CD4-positive, alpha-beta memory T cell (primary cell): ENCODE data around the gene PKDCC. TPM values are rescaled to one million over a fixed set of nuclear protein-coding genes. Genes with fewer than 3 reads are reported as not detected.

Source experiments
- CTCF ChIA-PET: fragments of 350-600 bp; sonication (Branson Sonifier 250); formaldehyde crosslinking; loops from one replicate; lab custom pipeline; 2021; ENCODE audit warnings: inconsistent platforms; ENCODE audit not compliant: partially characterized antibody; lab: Charles Lee
- POLR2A ChIA-PET: fragments of 350-600 bp; sonication (Branson Sonifier 250); formaldehyde crosslinking; loops from one replicate; lab custom pipeline; 2021; ENCODE audit not compliant: partially characterized antibody; lab: Charles Lee
- DNase-seq, 5 donors: peaks; one replicate each; pipeline versions ENCODE4 v3.0.0 to v3.0.0-alpha.2; 2020 to 2022; ENCODE audit warnings: mixed read lengths in 1 of 5
- H3K27ac ChIP-seq: one replicate; pipeline ENCODE4 v1.7.0; 2013; ENCODE audit warnings: low read depth, low read length
- H3K27me3 ChIP-seq: 2 replicates; pipeline ENCODE4 v1.7.0; 2013; ENCODE audit warnings: mild to moderate bottlenecking, low read length, moderate library complexity; ENCODE audit not compliant: insufficient read depth
- H3K36me3 ChIP-seq: 2 replicates; pipeline ENCODE4 v1.7.0; 2013; ENCODE audit warnings: mild to moderate bottlenecking, low read length, moderate library complexity; ENCODE audit not compliant: insufficient read depth
- H3K4me1 ChIP-seq: 2 replicates; pipeline ENCODE4 v1.7.0; 2013; ENCODE audit warnings: mild to moderate bottlenecking, low read length, moderate library complexity; ENCODE audit not compliant: insufficient read depth
- H3K4me3 ChIP-seq, 2 donors: one replicate each; pipeline ENCODE4 v1.7.0; 2013; ENCODE audit warnings: low read length in 2 of 2, mild to moderate bottlenecking in 1 of 2
- H3K9me3 ChIP-seq, 2 donors: one replicate each; pipeline ENCODE4 v1.7.0; 2013; ENCODE audit warnings: low read length in 2 of 2, control low read depth in 1 of 2; ENCODE audit not compliant: control insufficient read depth in 1 of 2
- H3K27ac Mint-ChIP-seq, 7 donors: one replicate each; pipeline ENCODE4 v1.8.0; 2020 to 2021; ENCODE audit warnings: mixed read lengths in 7 of 7, mild to moderate bottlenecking in 6 of 7, inconsistent platforms in 3 of 7, moderate library complexity in 3 of 7
- H3K27me3 Mint-ChIP-seq, 2 donors: one replicate each; pipeline ENCODE4 v1.8.0; 2020 to 2021; ENCODE audit warnings: mixed read lengths in 2 of 2
- H3K36me3 Mint-ChIP-seq, 2 donors: one replicate each; pipeline ENCODE4 v1.8.0; 2020 to 2021; ENCODE audit warnings: mixed read lengths in 2 of 2, inconsistent platforms in 1 of 2, mild to moderate bottlenecking in 1 of 2
- H3K4me1 Mint-ChIP-seq, 4 donors: one replicate each; pipeline ENCODE4 v1.8.0; 2020 to 2021; ENCODE audit warnings: mixed read lengths in 4 of 4, mild to moderate bottlenecking in 1 of 4
- H3K4me3 Mint-ChIP-seq, 8 donors: one replicate each; pipeline ENCODE4 v1.8.0; 2020 to 2021; ENCODE audit warnings: mixed read lengths in 8 of 8, mild to moderate bottlenecking in 7 of 8, moderate library complexity in 6 of 8, inconsistent platforms in 3 of 8
- H3K9me3 Mint-ChIP-seq, 8 donors: one replicate each; pipeline ENCODE4 v1.8.0; 2020 to 2021; ENCODE audit warnings: mixed read lengths in 8 of 8, mild to moderate bottlenecking in 5 of 8, inconsistent platforms in 3 of 8, moderate library complexity in 1 of 8
- intact Hi-C: fragments of 100-400 bp; cut with micrococcal nuclease; formaldehyde crosslinking; loops from one replicate; pipeline ENCODE4 v1.15.1; 2023
- polyA plus RNA-seq, 2 donors: library from polyadenylated mRNA; unstranded; fragments of 300-500 nt; fragmentation: Illumina TruSeq; gene quantifications; one replicate each; pipeline ENCODE4 v1.2.3, GENCODE V29; 2021
- total RNA-seq, 2 experiments: library from RNA; stranded (reverse); gene quantifications; one replicate each; pipeline ENCODE4 v1.2.3, GENCODE V29; 2021

The PKDCC gene
- total and polyA plus RNA-seq, 4 experiments from 2014 or later = 0.41 TPM; not detected in 3

DNA sequence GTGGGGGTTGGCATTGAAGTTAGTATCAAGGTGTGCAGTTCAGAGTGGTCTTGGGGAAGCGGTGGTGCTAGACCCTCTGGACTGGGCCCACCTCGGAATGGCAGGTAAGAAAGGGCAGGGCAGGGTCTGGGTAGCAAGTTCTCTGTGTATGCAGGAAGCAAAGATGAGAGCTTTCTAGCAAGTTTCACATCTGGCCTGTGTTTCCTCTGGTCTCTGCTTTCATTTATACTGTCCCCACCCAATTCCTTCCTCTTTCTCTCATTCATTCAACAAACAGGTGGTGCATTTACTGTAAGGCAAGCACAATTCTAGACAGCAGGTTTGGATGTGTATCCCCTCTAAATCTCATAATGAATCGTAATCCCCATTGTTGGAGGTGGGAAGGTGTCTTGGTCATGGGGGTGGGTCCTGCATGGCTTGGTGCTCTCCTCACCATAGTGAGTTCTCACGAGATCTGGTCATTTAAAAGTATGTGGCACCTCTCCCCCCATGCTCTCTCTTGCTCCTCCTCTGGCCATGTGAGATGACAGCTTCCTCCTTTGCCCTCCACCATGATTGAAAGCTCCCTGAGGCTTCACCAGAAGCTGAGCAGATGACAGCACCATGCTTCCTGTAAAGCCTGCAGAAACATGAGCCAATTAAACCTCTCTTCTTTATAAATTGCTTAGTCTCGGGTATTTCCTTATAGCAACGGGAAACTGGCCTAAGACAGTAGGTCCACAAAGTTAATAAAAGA is 51.8 kb downstream of the PKDCC start:
- Mint-ChIP-seq H3K27ac (peak overlapping the region; percentile 87 to 97 (median 93)), H3K36me3 (peaks cover 0 to 3% of the 10 kb centered on the region in 2 donors), H3K9me3 (peaks cover 0 to 6% (median 0%) of the 10 kb centered on the region in 8 donors), H3K4me1 (peaks cover 49 to 61% (median 55%) of the 10 kb centered on the region in 4 donors), H3K27me3 (no peaks in the 10 kb centered on the region), H3K4me3 (peak overlapping the region; percentile 9 to 91 (median 57))
- peak in 3 of 5 donors; percentile 23 to 33 (median 33) for DNase-seq
- POLR2A ChIA-PET = interaction anchor here (0.7 to 26.8 kb wide), 9 partner anchors 13 to 262 kb away, joined by 3 to 1146 read pairs (median 4); partner anchors contain the start of gene COX7A2L
- Histone ChIP-seq H3K36me3 (no peaks in the 10 kb centered on the region), H3K4me1 (peaks cover 81% of the 10 kb centered on the region), H3K27me3 (no peaks in the 10 kb centered on the region), H3K9me3 (no peaks in the 10 kb centered on the region), H3K27ac (peak overlapping the region; percentile 100), H3K4me3 (peak overlapping the region in 1 of 2 donors; percentile 2)
- CTCF ChIA-PET = interaction anchor here (0.7 to 8.8 kb wide), 9 partner anchors 38 to 229 kb away, joined by 3 to 173 read pairs (median 10); no protein-coding TSS in a partner anchor
- intact Hi-C loops = no loop called here

DNA sequence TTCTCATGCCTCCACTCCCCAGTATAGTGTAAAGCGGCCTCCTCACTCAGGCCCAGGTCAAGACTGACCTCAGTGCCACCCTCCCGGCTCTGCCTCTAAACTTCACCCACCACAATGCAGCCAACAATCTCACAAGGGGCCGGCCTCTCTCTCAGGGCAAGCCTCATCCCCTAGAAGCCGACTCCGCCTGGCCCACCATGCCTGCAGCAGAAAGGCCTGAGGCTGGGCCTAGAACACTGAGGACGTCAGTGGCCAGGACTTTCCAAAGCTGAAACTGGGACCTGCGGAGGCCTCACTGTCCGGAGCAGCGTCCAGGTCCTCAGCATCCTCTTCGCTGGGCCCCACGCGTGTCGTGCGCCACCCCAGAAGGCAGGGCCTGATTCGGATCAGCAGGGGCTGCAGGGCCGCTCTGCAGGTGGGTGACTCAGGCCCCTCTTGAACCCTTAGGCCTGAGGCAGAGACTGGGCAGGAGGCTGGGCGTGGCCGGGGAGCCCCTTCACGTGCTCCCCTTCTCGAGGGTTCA is 52.9 kb downstream of the PKDCC start:
- peaks cover 0 to 3% of the 10 kb centered on the region in 2 donors for H3K36me3 Mint-ChIP-seq
- H3K36me3 ChIP-seq = no peaks in the 10 kb centered on the region
- peak overlapping the region; percentile 87 to 97 (median 93) for H3K27ac Mint-ChIP-seq
- H3K4me3 ChIP-seq = no peak overlapping the region
- peak overlapping the region; percentile 100 for H3K27ac ChIP-seq
- intact Hi-C loops = no loop called here
- no peaks in the 10 kb centered on the region for H3K27me3 Mint-ChIP-seq
- ChIA-PET POLR2A (interaction anchor here (0.7 to 26.8 kb wide), 9 partner anchors 19 to 261 kb away, joined by 3 to 1146 read pairs (median 4); partner anchors contain the start of gene COX7A2L), CTCF (interaction anchor here (0.7 to 8.8 kb wide), 8 partner anchors 32 to 228 kb away, joined by 3 to 173 read pairs (median 35); no protein-coding TSS in a partner anchor)
- peaks cover 92% of the 10 kb centered on the region for H3K4me1 ChIP-seq
- peaks cover 47 to 70% (median 59%) of the 10 kb centered on the region in 4 donors for H3K4me1 Mint-ChIP-seq
- peaks cover 0 to 6% (median 0%) of the 10 kb centered on the region in 8 donors for H3K9me3 Mint-ChIP-seq
- H3K4me3 Mint-ChIP-seq = peak overlapping the region; percentile 57 to 91 (median 75)
- H3K27me3 ChIP-seq = no peaks in the 10 kb centered on the region
- no peak for DNase-seq
- no peaks in the 10 kb centered on the region for H3K9me3 ChIP-seq

DNA sequence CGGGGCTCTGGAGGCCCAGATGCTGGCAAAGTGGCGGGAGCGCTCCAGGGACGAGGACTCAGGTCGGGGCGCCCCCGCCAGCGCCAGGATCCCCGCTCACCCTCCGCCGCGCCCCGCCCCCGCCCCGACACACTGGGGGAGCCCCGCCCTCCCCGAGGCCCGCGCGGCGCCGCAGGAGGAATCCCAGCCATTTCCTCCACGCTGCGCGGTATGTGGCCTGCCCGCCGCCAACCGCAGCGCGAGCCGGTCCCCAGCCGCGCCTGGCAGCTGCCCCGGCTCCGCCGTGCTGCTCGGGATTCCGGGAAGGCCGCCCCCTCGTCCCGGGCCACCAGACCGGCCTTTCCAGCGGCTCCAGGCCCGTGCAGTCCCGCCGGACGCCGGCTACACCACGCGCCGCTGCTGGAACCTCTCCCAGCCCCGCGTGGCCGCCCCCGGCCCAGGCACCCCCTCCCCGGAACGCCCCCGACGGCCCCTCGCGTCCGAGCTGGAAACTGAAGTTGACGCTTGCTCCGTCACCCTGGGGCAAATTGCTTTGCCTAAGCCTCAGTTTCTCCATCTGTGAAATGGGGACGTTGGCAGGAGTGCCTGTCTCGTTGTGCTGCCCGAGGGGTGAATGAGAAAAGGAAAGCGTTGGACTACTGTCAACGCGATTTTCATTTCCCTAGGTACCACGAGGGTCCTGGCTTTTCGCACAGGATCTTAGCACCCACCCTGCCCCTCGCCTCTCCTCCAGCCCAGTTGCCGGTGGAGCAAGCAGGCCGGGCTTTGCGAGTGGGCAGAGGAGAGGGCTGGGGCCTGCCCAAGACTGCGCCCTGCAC is 53.6 kb downstream of the PKDCC start:
- Histone ChIP-seq H3K9me3 (no peaks in the 10 kb centered on the region), H3K4me1 (peaks cover 94% of the 10 kb centered on the region), H3K4me3 (peak overlapping the region; percentile 53 to 64), H3K27me3 (no peaks in the 10 kb centered on the region), H3K36me3 (no peaks in the 10 kb centered on the region), H3K27ac (peak overlapping the region; percentile 100)
- ChIA-PET CTCF (interaction anchor here (1.0 to 8.8 kb wide), 3 partner anchors 31 to 93 kb away, joined by 3 to 128 read pairs (median 10); no protein-coding TSS in a partner anchor), POLR2A (interaction anchor here (0.7 to 26.8 kb wide), 7 partner anchors 18 to 260 kb away, joined by 3 to 1146 read pairs (median 3); no protein-coding TSS in a partner anchor)
- Mint-ChIP-seq H3K4me3 (peak overlapping the region in 7 of 8 donors; percentile 85 to 90 (median 87)), H3K27me3 (no peaks in the 10 kb centered on the region), H3K27ac (peak overlapping the region in 6 of 7 donors; percentile 87 to 97 (median 94)), H3K36me3 (peaks cover 0 to 3% of the 10 kb centered on the region in 2 donors), H3K9me3 (peaks cover 0 to 6% (median 0%) of the 10 kb centered on the region in 8 donors), H3K4me1 (peaks cover 42 to 66% (median 54%) of the 10 kb centered on the region in 4 donors)
- peak; percentile 69 to 77 (median 72) for DNase-seq
- intact Hi-C loops = loop anchor here (1.0 kb wide), 5 partner anchors 23 to 260 kb away; partner anchors contain the start of genes COX7A2L and EML4

DNA sequence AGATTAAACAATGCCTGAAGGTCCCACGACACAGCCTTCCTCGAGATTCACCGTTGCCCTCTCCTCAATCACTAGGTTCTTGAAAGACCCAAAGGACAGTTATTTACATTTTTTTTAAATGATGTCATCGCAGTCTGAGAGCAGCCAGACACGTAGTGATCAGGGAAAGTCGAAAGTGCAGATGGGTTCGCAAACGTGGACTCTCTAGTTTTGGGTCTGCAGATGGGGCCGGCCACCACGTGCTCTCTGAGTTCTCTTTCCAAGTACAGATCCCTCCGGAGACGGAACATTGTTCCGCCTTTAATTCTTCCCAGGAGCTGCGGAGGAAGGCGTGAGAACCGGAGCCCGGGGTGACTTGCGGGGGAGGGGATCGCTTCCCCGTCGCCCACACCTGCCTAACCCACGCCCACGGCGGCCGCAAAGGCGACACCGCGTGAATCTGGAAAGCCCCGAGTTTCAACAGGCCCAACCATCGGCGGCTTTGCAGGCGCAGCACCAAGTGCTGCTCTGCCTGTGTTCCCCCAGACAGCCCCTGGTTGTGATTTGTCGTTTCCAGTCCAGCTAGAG is 54.3 kb downstream of the PKDCC start:
- intact Hi-C loops = loop anchor here (1.0 kb wide), 5 partner anchors 22 to 259 kb away; partner anchors contain the start of genes COX7A2L and EML4
- peaks cover 0 to 3% of the 10 kb centered on the region in 2 donors for H3K36me3 Mint-ChIP-seq
- peak overlapping the region; percentile 53 to 64 for H3K4me3 ChIP-seq
- no peaks in the 10 kb centered on the region for H3K27me3 Mint-ChIP-seq
- no peaks in the 10 kb centered on the region for H3K27me3 ChIP-seq
- peaks cover 94% of the 10 kb centered on the region for H3K4me1 ChIP-seq
- peaks cover 38 to 64% (median 51%) of the 10 kb centered on the region in 4 donors for H3K4me1 Mint-ChIP-seq
- H3K36me3 ChIP-seq = no peaks in the 10 kb centered on the region
- no peaks in the 10 kb centered on the region for H3K9me3 ChIP-seq
- CTCF ChIA-PET = no interaction called here
- peak overlapping the region in 7 of 8 donors; percentile 85 to 90 (median 87) for H3K4me3 Mint-ChIP-seq
- peaks cover 0 to 6% (median 0%) of the 10 kb centered on the region in 8 donors for H3K9me3 Mint-ChIP-seq
- peak overlapping the region; percentile 100 for H3K27ac ChIP-seq
- peak; percentile 96 to 98 (median 96) for DNase-seq
- POLR2A ChIA-PET = interaction anchor here (0.8 to 26.8 kb wide), 9 partner anchors 16 to 708 kb away, joined by 3 to 1146 read pairs (median 3); no protein-coding TSS in a partner anchor
- H3K27ac Mint-ChIP-seq = no peak overlapping the region

DNA sequence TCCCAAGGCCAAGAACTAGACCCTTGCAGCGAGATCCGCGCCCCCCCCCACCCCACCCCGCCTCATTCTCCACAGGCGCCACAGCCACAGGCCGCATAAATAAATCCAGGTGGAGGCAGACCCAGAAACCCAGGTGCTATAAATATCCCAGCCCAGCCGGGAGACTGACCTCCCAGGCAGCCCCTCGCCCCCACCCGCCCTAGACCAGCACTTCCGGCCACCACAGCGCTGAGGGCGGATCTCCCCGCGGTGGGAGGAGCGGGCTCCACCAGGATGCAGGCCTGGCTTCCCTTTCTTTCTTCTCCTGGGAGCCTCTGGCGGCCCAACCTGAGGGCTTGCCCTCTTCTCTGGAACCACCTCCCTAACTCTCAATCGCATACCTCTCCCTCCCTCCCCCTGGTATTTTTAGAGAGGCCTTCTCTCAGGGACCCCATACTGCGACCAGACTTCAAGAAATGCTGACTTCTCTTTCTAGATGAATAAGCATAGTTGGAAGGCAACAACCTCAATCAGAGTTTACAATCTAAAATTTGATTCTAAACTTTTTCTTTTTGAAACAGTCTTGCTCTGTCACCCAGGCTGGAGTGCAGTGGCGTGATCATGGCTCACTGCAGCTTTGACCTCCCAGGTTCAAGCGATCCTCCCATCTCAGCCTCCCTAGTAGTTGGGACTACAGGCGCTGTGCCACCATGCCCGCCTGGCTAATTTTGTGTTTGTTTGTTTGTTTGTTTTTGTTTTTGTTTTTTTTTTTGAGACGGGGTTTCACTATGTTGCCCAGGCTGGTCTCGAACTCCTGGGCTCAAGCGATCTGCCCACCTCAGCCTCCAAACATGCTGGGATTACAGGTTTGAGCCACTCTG is 55.0 kb downstream of the PKDCC start:
- no peak overlapping the region for H3K4me3 ChIP-seq

More for the DNA sequence above, 55.0 kb downstream of the PKDCC start:
- Mint-ChIP-seq H3K36me3 (peaks cover 0 to 3% of the 10 kb centered on the region in 2 donors), H3K27me3 (no peaks in the 10 kb centered on the region), H3K9me3 (peaks cover 0 to 6% (median 0%) of the 10 kb centered on the region in 8 donors), H3K27ac (no peak overlapping the region), H3K4me3 (peak overlapping the region in 7 of 8 donors; percentile 85 to 90 (median 87)), H3K4me1 (peaks cover 31 to 58% (median 44%) of the 10 kb centered on the region in 4 donors)
- Histone ChIP-seq H3K36me3 (no peaks in the 10 kb centered on the region), H3K27ac (peak overlapping the region; percentile 100), H3K27me3 (no peaks in the 10 kb centered on the region), H3K4me1 (peaks cover 95% of the 10 kb centered on the region), H3K9me3 (no peaks in the 10 kb centered on the region)
- POLR2A ChIA-PET = interaction anchor here (0.8 to 26.8 kb wide), 8 partner anchors 15 to 708 kb away, joined by 3 to 1146 read pairs (median 4); no protein-coding TSS in a partner anchor
- peak in 1 of 5 donors; percentile 34 for DNase-seq
- intact Hi-C loops = loop anchor here (1.0 kb wide), 5 partner anchors 21 to 258 kb away; partner anchors contain the start of genes COX7A2L and EML4
- CTCF ChIA-PET = interaction anchor here (0.7 to 4.5 kb wide), 3 partner anchors 32 to 68 kb away, joined by 3 to 69 read pairs (median 19); no protein-coding TSS in a partner anchor
